Uterus (tissue), 2 donors: ENCODE measurements around the gene PABPC1L.

Source experiments
- POLR2A ChIP-seq, 2 donors: fragments of 450-650 bp; IDR thresholded peaks; one replicate each; pipeline ENCODE4 v1.6.1; 2016; ENCODE audit warnings: antibody characterized with exemption in 2 of 2, mild to moderate bottlenecking in 1 of 2, moderate library complexity in 1 of 2
- TF ChIP-seq, protein P1 (sequence below), 4 experiments: fragments of 200-600 bp in 2 of 4; fragments of 450-650 bp in 2 of 4; sonication (generic) in 2 of 4; IDR thresholded peaks; one replicate each; pipeline ENCODE4 v1.5.1; 2016 to 2019; ENCODE audit warnings: antibody characterized with exemption in 4 of 4, mild to moderate bottlenecking in 2 of 4, moderate library complexity in 1 of 4

GRCh38 chr20:44952731-44953130, 42.9 kb downstream of the PABPC1L start:
- TF ChIP-seq, protein P1, sequence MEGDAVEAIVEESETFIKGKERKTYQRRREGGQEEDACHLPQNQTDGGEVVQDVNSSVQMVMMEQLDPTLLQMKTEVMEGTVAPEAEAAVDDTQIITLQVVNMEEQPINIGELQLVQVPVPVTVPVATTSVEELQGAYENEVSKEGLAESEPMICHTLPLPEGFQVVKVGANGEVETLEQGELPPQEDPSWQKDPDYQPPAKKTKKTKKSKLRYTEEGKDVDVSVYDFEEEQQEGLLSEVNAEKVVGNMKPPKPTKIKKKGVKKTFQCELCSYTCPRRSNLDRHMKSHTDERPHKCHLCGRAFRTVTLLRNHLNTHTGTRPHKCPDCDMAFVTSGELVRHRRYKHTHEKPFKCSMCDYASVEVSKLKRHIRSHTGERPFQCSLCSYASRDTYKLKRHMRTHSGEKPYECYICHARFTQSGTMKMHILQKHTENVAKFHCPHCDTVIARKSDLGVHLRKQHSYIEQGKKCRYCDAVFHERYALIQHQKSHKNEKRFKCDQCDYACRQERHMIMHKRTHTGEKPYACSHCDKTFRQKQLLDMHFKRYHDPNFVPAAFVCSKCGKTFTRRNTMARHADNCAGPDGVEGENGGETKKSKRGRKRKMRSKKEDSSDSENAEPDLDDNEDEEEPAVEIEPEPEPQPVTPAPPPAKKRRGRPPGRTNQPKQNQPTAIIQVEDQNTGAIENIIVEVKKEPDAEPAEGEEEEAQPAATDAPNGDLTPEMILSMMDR (IDR thresholded peaks at IDR 0.05): no peak
- TF ChIP-seq POLR2A (IDR thresholded peaks at IDR 0.05): no peak
